ENCODE data around the gene TMEM184B.
A peak's percentile ranks its signal among the peaks of the same experiment; 100 is the strongest.

The TMEM184B gene

GRCh38 chr22:38264322-38264843, 8.4 kb downstream of the TMEM184B start:
- H3K4me3 ChIP-seq (ENCODE audit: low read depth, low read length) = no peak overlapping the region
- DNase-seq (ENCODE audit: low read depth) = no peak
- TF ChIP-seq CTCF (conservative IDR thresholded peaks at IDR 0.05; ENCODE audit: low read depth, low read length) = no peak

- TF ChIP-seq CTCF (conservative IDR thresholded peaks at IDR 0.05; ENCODE audit: low read depth, low read length) = peak; percentile 66
- H3K4me3 ChIP-seq (ENCODE audit: low read depth, low read length) = no peak overlapping the region
- DNase-seq (ENCODE audit: low read depth) = peak; percentile 45
These were observed 10.6 kb downstream of the TMEM184B start for GRCh38 chr22:38262051-38262795.

- TF ChIP-seq CTCF (conservative IDR thresholded peaks at IDR 0.05; ENCODE audit: low read depth, low read length) = peak; percentile 31
- no peak overlapping the region for H3K4me3 ChIP-seq (ENCODE audit: low read depth, low read length)
- no peak for DNase-seq (ENCODE audit: low read depth)
These were observed 11.8 kb downstream of the TMEM184B start for GRCh38 chr22:38260761-38261681.

- no peak overlapping the region for H3K4me3 ChIP-seq (ENCODE audit: low read depth, low read length)
- TF ChIP-seq CTCF (conservative IDR thresholded peaks at IDR 0.05; ENCODE audit: low read depth, low read length) = no peak
- no peak for DNase-seq (ENCODE audit: low read depth)
These were observed 13.4 kb downstream of the TMEM184B start for GRCh38 chr22:38259370-38259769.

- no peak for TF ChIP-seq CTCF (conservative IDR thresholded peaks at IDR 0.05; ENCODE audit: low read depth, low read length)
- peak; percentile 68 for DNase-seq (ENCODE audit: low read depth)
- no peak overlapping the region for H3K4me3 ChIP-seq (ENCODE audit: low read depth, low read length)
These were observed 13.9 kb downstream of the TMEM184B start for GRCh38 chr22:38258895-38259294.

GRCh38 chr22:38257650-38258250, 15.1 kb downstream of the TMEM184B start:
- H3K4me3 ChIP-seq (ENCODE audit: low read depth, low read length) = no peak overlapping the region
- no peak for DNase-seq (ENCODE audit: low read depth)
- TF ChIP-seq CTCF (conservative IDR thresholded peaks at IDR 0.05; ENCODE audit: low read depth, low read length) = no peak

All from choroid plexus epithelial cell (primary cell).